GM06990 (cell line): Measurements from ENCODE around the gene PTPRN2.

ENCODE experiments used
- DNase-seq: peaks from one replicate; pipeline ENCODE4 v3.0.0-alpha.2; 2011; ENCODE audit not compliant: insufficient read length; ENCODE audit errors: extremely low read depth
- H3K27me3 ChIP-seq: replicated peaks from 2 replicates; pipeline ENCODE4 v1.6.0; 2011; ENCODE audit warnings: low read length; ENCODE audit not compliant: control insufficient read depth, insufficient read depth
- H3K36me3 ChIP-seq: 2 replicates; pipeline ENCODE4 v1.5.1; 2011; ENCODE audit warnings: low read length; ENCODE audit not compliant: control insufficient read depth, insufficient read depth
- H3K4me3 ChIP-seq: replicated peaks from 2 replicates; pipeline ENCODE4 v1.5.1; 2011; ENCODE audit warnings: low read depth, mild to moderate bottlenecking, control low read depth, low read length
- CTCF ChIP-seq: IDR thresholded peaks from 2 replicates; pipeline ENCODE4 v1.5.1; 2011; ENCODE audit warnings: low read length, control low read depth, mild to moderate bottlenecking, inconsistent platforms; ENCODE audit not compliant: insufficient read depth, poor library complexity, severe bottlenecking

Gene PTPRN2

GRCh38 chr7:157719705-157720655 is 867.6 kb downstream of the PTPRN2 start:
- no peak for DNase-seq
- no peak overlapping the region for H3K4me3 ChIP-seq
- H3K27me3 ChIP-seq = no peaks in the 10 kb centered on the region
- no peak for TF ChIP-seq CTCF
- no peaks in the 10 kb centered on the region for H3K36me3 ChIP-seq

GRCh38 chr7:157719008-157719682 is 868.5 kb downstream of the PTPRN2 start:
- no peak for TF ChIP-seq CTCF
- H3K27me3 ChIP-seq = no peaks in the 10 kb centered on the region
- no peak overlapping the region for H3K4me3 ChIP-seq
- no peak for DNase-seq
- no peaks in the 10 kb centered on the region for H3K36me3 ChIP-seq

GRCh38 chr7:157718303-157719007 is 869.2 kb downstream of the PTPRN2 start:
- Histone ChIP-seq H3K27me3 (no peaks in the 10 kb centered on the region), H3K36me3 (no peaks in the 10 kb centered on the region), H3K4me3 (no peak overlapping the region)
- TF ChIP-seq CTCF = no peak
- DNase-seq = no peak

GRCh38 chr7:157717211-157718174 is 870.1 kb downstream of the PTPRN2 start:
- DNase-seq = no peak
- no peak for TF ChIP-seq CTCF

GRCh38 chr7:157715938-157716280 is 871.7 kb downstream of the PTPRN2 start:
- DNase-seq = no peak
- no peak for TF ChIP-seq CTCF
- no peak overlapping the region for H3K4me3 ChIP-seq
- no peaks in the 10 kb centered on the region for H3K27me3 ChIP-seq
- H3K36me3 ChIP-seq = no peaks in the 10 kb centered on the region

More at GRCh38 chr7:157717211-157718174, 870.1 kb downstream of the PTPRN2 start:
- Histone ChIP-seq H3K4me3 (no peak overlapping the region), H3K27me3 (no peaks in the 10 kb centered on the region), H3K36me3 (no peaks in the 10 kb centered on the region)
